ENCODE results near the gene PDE3B. TPM values are rescaled to one million over a fixed set of nuclear protein-coding genes. Genes with fewer than 3 reads are reported as not detected.

The PDE3B gene
- total and polyA plus RNA-seq, 3 donors from 2014 or later: 22.3 to 39.5 (median 25.8) TPM

DNA sequence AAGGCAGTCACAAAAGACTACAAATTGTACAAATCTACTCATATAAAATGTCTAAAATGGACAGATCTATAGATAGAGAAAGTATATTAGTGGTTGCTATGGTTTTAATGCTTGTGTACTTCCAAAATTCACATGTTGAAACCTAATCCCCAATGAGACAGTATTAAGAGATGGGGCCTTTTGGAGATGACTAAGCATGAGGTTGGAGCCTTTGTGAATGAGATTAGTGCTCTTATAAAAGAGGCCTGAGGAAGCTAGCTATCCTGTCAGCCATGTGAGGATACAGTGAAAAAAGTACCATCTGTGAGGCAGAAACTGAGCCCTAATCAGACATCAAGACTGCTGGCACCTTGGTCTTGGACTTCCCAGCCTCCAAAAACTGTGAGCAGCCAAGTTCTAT is 165.9 kb downstream of the PDE3B start:
- Histone ChIP-seq H3K4me1 (no peaks in the 10 kb centered on the region), H3K9me3 (no peaks in the 10 kb centered on the region), H3K27ac (no peak overlapping the region), H3K36me3 (ENCODE audit: low read depth, missing control alignments) (no peaks in the 10 kb centered on the region), H3K27me3 (no peaks in the 10 kb centered on the region), H3K4me3 (no peak overlapping the region)
- no peak for DNase-seq
- no peak for TF ChIP-seq POLR2A (IDR thresholded peaks at IDR 0.05)
- TF ChIP-seq, protein P1, sequence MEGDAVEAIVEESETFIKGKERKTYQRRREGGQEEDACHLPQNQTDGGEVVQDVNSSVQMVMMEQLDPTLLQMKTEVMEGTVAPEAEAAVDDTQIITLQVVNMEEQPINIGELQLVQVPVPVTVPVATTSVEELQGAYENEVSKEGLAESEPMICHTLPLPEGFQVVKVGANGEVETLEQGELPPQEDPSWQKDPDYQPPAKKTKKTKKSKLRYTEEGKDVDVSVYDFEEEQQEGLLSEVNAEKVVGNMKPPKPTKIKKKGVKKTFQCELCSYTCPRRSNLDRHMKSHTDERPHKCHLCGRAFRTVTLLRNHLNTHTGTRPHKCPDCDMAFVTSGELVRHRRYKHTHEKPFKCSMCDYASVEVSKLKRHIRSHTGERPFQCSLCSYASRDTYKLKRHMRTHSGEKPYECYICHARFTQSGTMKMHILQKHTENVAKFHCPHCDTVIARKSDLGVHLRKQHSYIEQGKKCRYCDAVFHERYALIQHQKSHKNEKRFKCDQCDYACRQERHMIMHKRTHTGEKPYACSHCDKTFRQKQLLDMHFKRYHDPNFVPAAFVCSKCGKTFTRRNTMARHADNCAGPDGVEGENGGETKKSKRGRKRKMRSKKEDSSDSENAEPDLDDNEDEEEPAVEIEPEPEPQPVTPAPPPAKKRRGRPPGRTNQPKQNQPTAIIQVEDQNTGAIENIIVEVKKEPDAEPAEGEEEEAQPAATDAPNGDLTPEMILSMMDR (IDR thresholded peaks at IDR 0.05): no peak
- intact Hi-C loops (cut with DNase I; ENCODE audit: low total_unique reads): no loop called here

DNA sequence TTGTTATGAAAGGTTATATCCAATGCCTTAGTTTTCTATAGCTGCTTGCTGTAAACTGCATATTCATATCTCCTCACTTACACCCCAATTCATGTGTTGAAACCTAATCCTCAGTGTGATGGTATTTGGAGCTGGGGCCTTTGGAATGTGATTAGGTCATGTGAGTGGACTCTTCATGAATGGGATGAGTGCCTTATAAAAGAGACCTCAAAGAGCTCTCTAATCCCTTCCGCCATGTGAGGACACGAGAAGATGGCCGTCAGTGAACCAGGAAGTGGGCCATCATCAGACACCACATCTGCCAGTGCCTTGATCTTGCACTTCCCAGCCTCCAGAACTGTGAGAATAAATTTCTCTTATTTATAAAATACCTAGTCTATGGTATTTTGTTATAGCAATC is 169.2 kb downstream of the PDE3B start:
- intact Hi-C loops (cut with DNase I; ENCODE audit: low total_unique reads): no loop called here
- no peaks in the 10 kb centered on the region for H3K36me3 ChIP-seq (ENCODE audit: low read depth, missing control alignments)
- WGBS, 2 donors: 95 to 96% methylated on average over 3 of the region's 3 CpGs
- H3K27me3 ChIP-seq: no peaks in the 10 kb centered on the region
- no peak for DNase-seq
- TF ChIP-seq, protein P1 (IDR thresholded peaks at IDR 0.05): no peak
- no peak for TF ChIP-seq POLR2A (IDR thresholded peaks at IDR 0.05)
- H3K4me3 ChIP-seq: no peak overlapping the region
- H3K4me1 ChIP-seq: no peaks in the 10 kb centered on the region
- H3K27ac ChIP-seq: no peak overlapping the region
- no peaks in the 10 kb centered on the region for H3K9me3 ChIP-seq

DNA sequence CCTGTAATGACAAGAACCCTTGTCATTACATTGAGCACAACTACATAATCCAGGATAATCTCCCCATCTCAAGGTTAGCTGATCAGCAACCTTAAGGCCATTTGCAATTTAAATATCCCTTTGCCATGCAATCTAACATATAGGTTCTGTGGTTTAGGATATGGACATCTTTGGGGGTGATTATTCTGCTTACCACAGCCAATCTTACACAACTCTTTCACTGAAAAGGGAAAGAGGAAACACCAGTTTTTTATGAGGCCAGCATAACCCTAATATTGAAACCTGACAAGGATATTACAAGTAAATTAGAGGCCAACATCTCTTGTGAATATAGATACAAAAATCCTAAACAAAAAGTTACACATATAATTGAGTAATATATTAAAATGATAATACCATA is 169.9 kb downstream of the PDE3B start:
- intact Hi-C loops (cut with DNase I; ENCODE audit: low total_unique reads): no loop called here
- Histone ChIP-seq H3K36me3 (ENCODE audit: low read depth, missing control alignments) (no peaks in the 10 kb centered on the region), H3K4me3 (no peak overlapping the region), H3K9me3 (no peaks in the 10 kb centered on the region), H3K27me3 (no peaks in the 10 kb centered on the region), H3K4me1 (no peaks in the 10 kb centered on the region), H3K27ac (no peak overlapping the region)
- TF ChIP-seq, protein P1 (IDR thresholded peaks at IDR 0.05): no peak
- TF ChIP-seq POLR2A (IDR thresholded peaks at IDR 0.05): no peak
- no peak for DNase-seq

DNA sequence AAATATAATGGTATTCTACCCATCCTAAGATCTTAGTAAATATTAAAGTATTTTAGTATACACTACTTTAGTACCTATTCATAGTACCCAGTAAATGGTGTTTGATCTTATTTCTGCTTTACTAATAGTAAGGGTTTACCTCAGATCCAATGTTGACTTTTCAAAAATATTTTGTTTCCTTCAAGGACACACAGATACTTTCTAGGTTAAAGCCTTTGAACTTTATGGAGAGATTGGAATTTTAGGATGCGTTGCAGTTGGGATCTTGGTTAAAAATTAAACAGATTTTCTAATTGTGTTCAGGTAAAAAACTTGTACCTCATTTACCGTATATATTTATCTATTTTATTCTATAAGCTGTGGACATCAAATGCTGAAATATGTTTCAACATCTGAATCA is 175.2 kb downstream of the PDE3B start:
- Histone ChIP-seq H3K4me1 (no peaks in the 10 kb centered on the region), H3K27me3 (no peaks in the 10 kb centered on the region), H3K36me3 (ENCODE audit: low read depth, missing control alignments) (no peaks in the 10 kb centered on the region), H3K9me3 (no peaks in the 10 kb centered on the region), H3K27ac (no peak overlapping the region), H3K4me3 (no peak overlapping the region)
- 88 to 90% methylated on average over 2 of the region's 2 CpGs for WGBS, 2 donors
- intact Hi-C loops (cut with DNase I; ENCODE audit: low total_unique reads): no loop called here
- no peak for DNase-seq
- no peak for TF ChIP-seq POLR2A (IDR thresholded peaks at IDR 0.05)
- TF ChIP-seq, protein P1 (IDR thresholded peaks at IDR 0.05): no peak

DNA sequence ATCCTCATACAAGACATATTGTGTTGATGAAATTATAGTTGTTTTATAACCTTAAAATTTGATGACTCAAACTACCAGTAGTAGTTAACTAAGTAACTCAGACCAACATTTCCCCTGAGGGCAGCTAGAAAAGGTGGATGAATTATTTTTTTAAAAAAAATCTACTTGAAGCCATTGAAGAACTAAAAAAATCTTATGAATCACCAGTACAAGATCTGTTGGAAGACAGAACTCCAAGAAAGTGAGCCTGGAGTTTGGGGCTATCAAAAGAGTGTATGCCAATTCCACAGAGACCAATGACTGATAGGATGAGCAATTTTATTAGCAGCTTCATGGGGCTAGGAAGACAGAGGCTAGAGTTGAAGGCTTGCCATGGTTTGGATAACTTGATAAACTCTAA is 176.0 kb downstream of the PDE3B start:
- intact Hi-C loops (cut with DNase I; ENCODE audit: low total_unique reads): no loop called here
- DNase-seq: no peak
- Histone ChIP-seq H3K27ac (no peak overlapping the region), H3K27me3 (no peaks in the 10 kb centered on the region), H3K4me1 (no peaks in the 10 kb centered on the region), H3K4me3 (no peak overlapping the region), H3K36me3 (ENCODE audit: low read depth, missing control alignments) (no peaks in the 10 kb centered on the region), H3K9me3 (no peaks in the 10 kb centered on the region)
- no peak for TF ChIP-seq POLR2A (IDR thresholded peaks at IDR 0.05)
- TF ChIP-seq, protein P1 (IDR thresholded peaks at IDR 0.05): no peak

Data from testis (tissue), 3 donors.